Activated CD8-positive, alpha-beta memory T cell treated with anti-CD3 and anti-CD28 coated beads, Interleukin-2, amount 50 U/mL, for 4 hours (primary cell): ENCODE data around the gene SLC25A1.
"Not testable (repeated sequence)": the region's sequence is repeated elsewhere in the genome, so short reads cannot be mapped to it uniquely, and the experiment has no call there.

Source experiments
- DNase-seq: peaks from one replicate; pipeline ENCODE4 v3.0.0-alpha.2; 2020

Gene SLC25A1

GRCh38 chr22:19204640-19205039, 26.1 kb upstream of the SLC25A1 start:
- no peak for DNase-seq

- no peak for DNase-seq
These were observed 25.3 kb upstream of the SLC25A1 start for GRCh38 chr22:19203834-19204233.

GRCh38 chr22:19202799-19203186, 24.3 kb upstream of the SLC25A1 start:
- DNase-seq: not testable (repeated sequence)

GRCh38 chr22:19201869-19202798, 23.6 kb upstream of the SLC25A1 start:
- DNase-seq: no peak

GRCh38 chr22:19201130-19201868, 22.8 kb upstream of the SLC25A1 start:
- DNase-seq: no peak

GRCh38 chr22:19199479-19199878, 20.9 kb upstream of the SLC25A1 start:
- no peak for DNase-seq

- no peak for DNase-seq
These were observed 19.7 kb upstream of the SLC25A1 start for GRCh38 chr22:19197997-19198865.

GRCh38 chr22:19196841-19197612, 18.5 kb upstream of the SLC25A1 start:
- DNase-seq: no peak

GRCh38 chr22:19195796-19196731, 17.5 kb upstream of the SLC25A1 start:
- DNase-seq: no peak

- DNase-seq: no peak
These were observed 16.4 kb upstream of the SLC25A1 start for GRCh38 chr22:19194766-19195536.

GRCh38 chr22:19193879-19194278, 15.3 kb upstream of the SLC25A1 start:
- DNase-seq: no peak

GRCh38 chr22:19187716-19188563, 9.4 kb upstream of the SLC25A1 start:
- no peak for DNase-seq

GRCh38 chr22:19184276-19184997, 5.9 kb upstream of the SLC25A1 start:
- DNase-seq: no peak

- DNase-seq: no peak
These were observed 4.7 kb upstream of the SLC25A1 start for GRCh38 chr22:19183216-19183615.

- no peak for DNase-seq
These were observed 4.1 kb upstream of the SLC25A1 start for GRCh38 chr22:19182472-19183157.

GRCh38 chr22:19181786-19182471, 3.4 kb upstream of the SLC25A1 start:
- no peak for DNase-seq

GRCh38 chr22:19180740-19181410, 2.3 kb upstream of the SLC25A1 start:
- no peak for DNase-seq
